Activated T-cell treated with anti-CD3 and anti-CD28 coated beads for 48 hours (primary cell): Measurements from ENCODE around the gene CXCR1.
"Not testable (repeated sequence)": the region's sequence is repeated elsewhere in the genome, so short reads cannot be mapped to it uniquely, and the experiment has no call there.

Source experiments
- DNase-seq: peaks from one replicate; pipeline ENCODE4 v3.0.0-alpha.2; 2020; ENCODE audit warnings: low read depth

The CXCR1 gene

GRCh38 chr2:218166791-218167190, at the start of gene CXCR1:
Gene CXCR1 (minus strand): TSS chr2:218166962. CDS start chr2:218165211, 1,751 bp downstream.
- DNase-seq = no peak

- no peak for DNase-seq
Observed at GRCh38 chr2:218216336-218216673, 49.5 kb upstream of the CXCR1 start.

- no peak for DNase-seq
Observed at GRCh38 chr2:218214116-218214515, 47.4 kb upstream of the CXCR1 start.

- no peak for DNase-seq
Observed at GRCh38 chr2:218209078-218209477, 42.3 kb upstream of the CXCR1 start.

GRCh38 chr2:218202266-218202665, 35.5 kb upstream of the CXCR1 start:
- no peak for DNase-seq

GRCh38 chr2:218196974-218197373, 30.2 kb upstream of the CXCR1 start:
- DNase-seq = no peak

GRCh38 chr2:218194880-218195279, 28.1 kb upstream of the CXCR1 start:
- DNase-seq = no peak

- no peak for DNase-seq
Observed at GRCh38 chr2:218193701-218194100, 26.9 kb upstream of the CXCR1 start.

GRCh38 chr2:218192902-218193430, 26.2 kb upstream of the CXCR1 start:
- no peak for DNase-seq

GRCh38 chr2:218188528-218188927, 21.8 kb upstream of the CXCR1 start:
- DNase-seq = no peak

GRCh38 chr2:218187296-218188015, 20.7 kb upstream of the CXCR1 start:
- DNase-seq = no peak

- no peak for DNase-seq
Observed at GRCh38 chr2:218186876-218187275, 20.1 kb upstream of the CXCR1 start.

- peak; percentile 52 for DNase-seq
Observed at GRCh38 chr2:218186355-218186766, 19.6 kb upstream of the CXCR1 start.

- DNase-seq = no peak
Observed at GRCh38 chr2:218184331-218184730, 17.6 kb upstream of the CXCR1 start.

GRCh38 chr2:218180467-218181114, 13.8 kb upstream of the CXCR1 start:
- DNase-seq = no peak

GRCh38 chr2:218179782-218180181, 13.0 kb upstream of the CXCR1 start:
- DNase-seq = no peak

GRCh38 chr2:218172845-218173244, 6.1 kb upstream of the CXCR1 start:
- DNase-seq = no peak

GRCh38 chr2:218171744-218172143, 5.0 kb upstream of the CXCR1 start:
- DNase-seq = not testable (repeated sequence)

- DNase-seq = no peak
Observed at GRCh38 chr2:218169757-218170546, 3.2 kb upstream of the CXCR1 start.

- peak; percentile 56 for DNase-seq
Observed at GRCh38 chr2:218168635-218169462, 2.1 kb upstream of the CXCR1 start.

- no peak for DNase-seq
Observed at GRCh38 chr2:218168016-218168415, 1.3 kb upstream of the CXCR1 start.

GRCh38 chr2:218162814-218163213, 3.9 kb downstream of the CXCR1 start:
- no peak for DNase-seq
